ENCODE results near the gene GNS. TPM values are rescaled to one million over a fixed set of nuclear protein-coding genes. Genes with fewer than 3 reads are reported as not detected.

The GNS gene
- total RNA-seq, 4 donors from 2014 or later: 41.9 to 56.5 (median 53.9) TPM

DNA sequence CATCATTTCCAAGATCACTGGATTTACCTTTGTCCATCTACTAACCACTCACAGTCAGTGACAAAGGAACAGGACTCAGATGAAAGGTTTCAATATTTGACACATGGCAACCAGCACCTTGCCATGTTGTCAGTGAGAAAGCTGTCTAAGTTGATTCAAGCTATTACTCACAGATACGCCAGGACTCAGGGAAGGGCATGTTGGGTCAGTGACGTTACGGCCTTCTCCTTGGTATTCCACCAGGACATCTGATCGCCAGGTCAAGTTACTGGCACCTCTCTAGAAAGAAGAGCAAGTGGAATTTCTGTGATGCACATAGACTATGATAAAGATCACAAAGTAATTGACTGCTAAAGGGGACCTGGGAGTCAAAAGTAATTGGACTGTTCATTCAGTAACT, 36.4 kb downstream of the GNS start:
- H3K36me3 ChIP-seq: peaks cover 3 to 54% of the 10 kb centered on the region in 2 donors
- intact Hi-C loops (cut with DNase I; ENCODE audit: low total_unique reads) (no loop called here), in situ Hi-C loops (cut with MboI; ENCODE audit: low sequenced_read_pairs in 4 of 4) (no loop called here)
- TF ChIP-seq, protein P1, sequence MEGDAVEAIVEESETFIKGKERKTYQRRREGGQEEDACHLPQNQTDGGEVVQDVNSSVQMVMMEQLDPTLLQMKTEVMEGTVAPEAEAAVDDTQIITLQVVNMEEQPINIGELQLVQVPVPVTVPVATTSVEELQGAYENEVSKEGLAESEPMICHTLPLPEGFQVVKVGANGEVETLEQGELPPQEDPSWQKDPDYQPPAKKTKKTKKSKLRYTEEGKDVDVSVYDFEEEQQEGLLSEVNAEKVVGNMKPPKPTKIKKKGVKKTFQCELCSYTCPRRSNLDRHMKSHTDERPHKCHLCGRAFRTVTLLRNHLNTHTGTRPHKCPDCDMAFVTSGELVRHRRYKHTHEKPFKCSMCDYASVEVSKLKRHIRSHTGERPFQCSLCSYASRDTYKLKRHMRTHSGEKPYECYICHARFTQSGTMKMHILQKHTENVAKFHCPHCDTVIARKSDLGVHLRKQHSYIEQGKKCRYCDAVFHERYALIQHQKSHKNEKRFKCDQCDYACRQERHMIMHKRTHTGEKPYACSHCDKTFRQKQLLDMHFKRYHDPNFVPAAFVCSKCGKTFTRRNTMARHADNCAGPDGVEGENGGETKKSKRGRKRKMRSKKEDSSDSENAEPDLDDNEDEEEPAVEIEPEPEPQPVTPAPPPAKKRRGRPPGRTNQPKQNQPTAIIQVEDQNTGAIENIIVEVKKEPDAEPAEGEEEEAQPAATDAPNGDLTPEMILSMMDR (IDR thresholded peaks at IDR 0.05 in 4 of 5, conservative IDR thresholded peaks at IDR 0.05 in 1 of 5): no peak
- TF ChIP-seq POLR2A (IDR thresholded peaks at IDR 0.05): no peak
- no peaks in the 10 kb centered on the region for H3K4me1 ChIP-seq
- H3K27me3 ChIP-seq: no peaks in the 10 kb centered on the region
- H3K27ac ChIP-seq: no peak overlapping the region
- H3K9me3 ChIP-seq: no peaks in the 10 kb centered on the region
- no peak for ATAC-seq
- no peak overlapping the region for H3K4me3 ChIP-seq
- DNase-seq: no peak

GRCh38 chr12:64720884-64721283, 38.3 kb downstream of the GNS start:
- no peak overlapping the region for H3K27ac ChIP-seq
- H3K27me3 ChIP-seq: no peaks in the 10 kb centered on the region
- ATAC-seq (no peak), DNase-seq (no peak)
- no peak overlapping the region for H3K4me3 ChIP-seq
- in situ Hi-C loops (cut with MboI; ENCODE audit: low sequenced_read_pairs in 4 of 4): no loop called here
- no peaks in the 10 kb centered on the region for H3K9me3 ChIP-seq
- intact Hi-C loops (cut with DNase I; ENCODE audit: low total_unique reads): no loop called here
- peaks cover 3 to 55% of the 10 kb centered on the region in 2 donors for H3K36me3 ChIP-seq
- no peaks in the 10 kb centered on the region for H3K4me1 ChIP-seq
- TF ChIP-seq, protein P1 (IDR thresholded peaks at IDR 0.05 in 4 of 5, conservative IDR thresholded peaks at IDR 0.05 in 1 of 5): no peak
- no peak for TF ChIP-seq POLR2A (IDR thresholded peaks at IDR 0.05)

GRCh38 chr12:64718649-64719048, 40.6 kb downstream of the GNS start:
- Histone ChIP-seq H3K4me3 (no peak overlapping the region), H3K9me3 (no peaks in the 10 kb centered on the region), H3K27me3 (no peaks in the 10 kb centered on the region), H3K27ac (no peak overlapping the region), H3K36me3 (peaks cover 3 to 57% of the 10 kb centered on the region in 2 donors), H3K4me1 (no peaks in the 10 kb centered on the region)
- TF ChIP-seq POLR2A (IDR thresholded peaks at IDR 0.05): no peak
- TF ChIP-seq, protein P1 (IDR thresholded peaks at IDR 0.05 in 4 of 5, conservative IDR thresholded peaks at IDR 0.05 in 1 of 5): no peak
- intact Hi-C loops (cut with DNase I; ENCODE audit: low total_unique reads) (no loop called here), in situ Hi-C loops (cut with MboI; ENCODE audit: low sequenced_read_pairs in 4 of 4) (no loop called here)
- DNase-seq: no peak
- ATAC-seq: no peak

- DNase-seq: no peak
- H3K4me3 ChIP-seq: no peak overlapping the region
- TF ChIP-seq, protein P1 (IDR thresholded peaks at IDR 0.05 in 4 of 5, conservative IDR thresholded peaks at IDR 0.05 in 1 of 5): no peak
- TF ChIP-seq POLR2A (IDR thresholded peaks at IDR 0.05): no peak
- ATAC-seq: no peak
- no peak overlapping the region for H3K27ac ChIP-seq
- no peaks in the 10 kb centered on the region for H3K27me3 ChIP-seq
- H3K9me3 ChIP-seq: no peaks in the 10 kb centered on the region
- in situ Hi-C loops (cut with MboI; ENCODE audit: low sequenced_read_pairs in 4 of 4): no loop called here
- intact Hi-C loops (cut with DNase I; ENCODE audit: low total_unique reads): no loop called here
- no peaks in the 10 kb centered on the region for H3K4me1 ChIP-seq
- H3K36me3 ChIP-seq: peaks cover 3 to 54% of the 10 kb centered on the region in 2 donors
Observed at GRCh38 chr12:64716839-64717455, 42.3 kb downstream of the GNS start.

GRCh38 chr12:64716371-64716770, 42.8 kb downstream of the GNS start:
- intact Hi-C loops (cut with DNase I; ENCODE audit: low total_unique reads): no loop called here
- no peak for TF ChIP-seq POLR2A (IDR thresholded peaks at IDR 0.05)
- TF ChIP-seq, protein P1 (IDR thresholded peaks at IDR 0.05 in 4 of 5, conservative IDR thresholded peaks at IDR 0.05 in 1 of 5): no peak
- no peaks in the 10 kb centered on the region for H3K27me3 ChIP-seq
- H3K36me3 ChIP-seq: peaks cover under 1 to 48% of the 10 kb centered on the region in 2 donors
- DNase-seq (no peak), ATAC-seq (no peak)
- in situ Hi-C loops (cut with MboI; ENCODE audit: low sequenced_read_pairs in 4 of 4): no loop called here
- no peak overlapping the region for H3K27ac ChIP-seq
- no peaks in the 10 kb centered on the region for H3K4me1 ChIP-seq
- H3K4me3 ChIP-seq: no peak overlapping the region
- H3K9me3 ChIP-seq: no peaks in the 10 kb centered on the region
